ENCODE results near the gene TMEM107.

TMEM107 gene

DNA sequence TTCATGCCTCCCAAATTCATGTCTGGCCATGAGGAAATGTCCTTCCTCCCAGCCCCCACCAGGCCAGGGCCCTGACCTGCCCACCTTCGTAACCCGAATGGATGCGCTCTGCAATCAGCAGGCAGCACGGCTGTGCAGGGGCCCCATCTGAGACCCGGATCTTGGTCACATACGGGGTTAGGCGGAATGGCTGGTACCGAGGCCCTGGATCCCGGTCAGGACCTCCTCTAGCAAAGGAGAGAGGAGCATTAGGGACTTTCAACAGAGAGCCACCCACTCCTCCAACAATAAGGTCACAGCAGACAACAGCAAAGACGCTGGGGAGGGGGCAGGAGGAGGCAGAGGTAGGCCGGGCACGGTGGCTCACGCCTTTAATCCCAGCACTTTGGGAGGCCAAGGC lies 27.6 kb downstream of the TMEM107 start:
- DNase-seq = no peak

DNA sequence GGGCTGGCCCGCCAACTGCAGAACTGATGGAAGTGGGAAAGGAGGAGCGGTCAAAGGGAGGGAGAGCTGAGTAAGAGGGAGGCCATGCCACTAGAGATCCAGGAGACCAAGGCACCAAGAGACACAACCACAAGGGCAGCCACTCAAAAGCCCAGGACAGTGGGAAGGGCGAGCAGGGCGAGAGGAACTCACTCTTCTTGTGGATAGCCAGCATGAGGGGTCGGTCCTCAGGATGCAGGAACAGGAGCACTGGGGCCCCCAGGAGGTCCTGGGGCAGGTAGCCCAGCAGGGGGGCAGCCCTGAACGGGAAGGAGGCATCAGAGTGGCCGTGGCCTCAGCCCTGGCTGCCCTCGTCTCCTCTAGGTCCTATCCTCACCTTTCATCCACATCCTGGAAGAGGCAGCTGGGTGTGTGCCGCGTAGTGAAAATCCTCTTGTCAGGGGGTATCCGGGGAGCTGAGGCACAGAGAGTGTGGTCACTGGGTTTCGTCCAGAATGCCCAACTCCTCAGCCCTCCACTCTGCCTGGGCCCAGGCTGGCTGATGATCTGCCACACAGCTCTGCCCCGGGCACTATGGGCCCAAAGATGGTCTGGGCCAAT lies 28.3 kb downstream of the TMEM107 start:
- no peak for DNase-seq

GRCh38 chr17:8147141-8147804 lies 28.9 kb downstream of the TMEM107 start:
- no peak for DNase-seq

GRCh38 chr17:8146381-8147140 lies 29.6 kb downstream of the TMEM107 start:
- DNase-seq = no peak

GRCh38 chr17:8145811-8146210 lies 30.4 kb downstream of the TMEM107 start:
- DNase-seq = no peak

GRCh38 chr17:8144401-8145231 lies 31.6 kb downstream of the TMEM107 start:
- DNase-seq = no peak

DNA sequence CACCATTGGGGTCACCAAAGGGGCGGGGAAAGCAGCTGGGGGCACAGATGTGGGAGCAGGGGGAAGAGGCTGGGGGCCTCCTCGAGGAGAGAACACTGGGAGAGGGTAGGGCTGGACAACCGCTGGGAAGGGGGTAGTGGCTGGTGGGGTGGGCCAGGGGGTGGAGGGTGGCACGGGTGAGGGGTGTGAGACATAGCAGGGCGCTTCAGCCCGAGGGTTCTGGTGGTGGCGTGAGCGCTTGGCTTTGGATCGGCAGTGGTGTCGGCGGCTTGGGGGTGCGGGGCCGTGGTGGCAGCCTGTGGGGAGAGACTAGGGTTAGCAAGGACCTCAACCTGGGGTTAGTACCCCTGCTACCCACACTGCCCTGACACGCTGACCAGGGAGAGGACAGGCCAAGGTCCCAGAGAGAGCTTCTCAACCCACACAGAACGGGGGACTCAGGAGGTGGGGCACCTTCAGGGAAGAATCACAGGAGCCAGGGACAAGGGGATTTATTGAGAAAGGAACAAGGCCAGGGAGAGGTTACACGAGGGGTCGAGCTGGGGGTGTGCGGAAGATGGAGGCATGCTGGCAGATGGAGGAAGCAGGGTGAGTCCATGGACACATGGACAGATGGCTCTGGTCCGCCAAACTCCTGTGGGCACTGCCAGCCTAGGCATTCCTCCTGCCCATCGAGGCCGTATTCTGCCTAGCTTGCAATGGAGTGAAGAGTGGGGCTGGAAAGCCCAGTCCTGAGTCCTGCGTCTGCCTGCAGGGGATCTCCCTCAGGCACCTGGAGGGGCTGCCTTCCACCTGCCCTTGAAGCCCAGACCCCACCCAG lies 32.4 kb downstream of the TMEM107 start:
- no peak for DNase-seq

GRCh38 chr17:8142887-8143580 lies 33.1 kb downstream of the TMEM107 start:
- no peak for DNase-seq

- DNase-seq = no peak
Measured at GRCh38 chr17:8142158-8142886, 33.9 kb downstream of the TMEM107 start.

- no peak for DNase-seq
Measured at GRCh38 chr17:8141741-8142140, 34.4 kb downstream of the TMEM107 start.

DNA sequence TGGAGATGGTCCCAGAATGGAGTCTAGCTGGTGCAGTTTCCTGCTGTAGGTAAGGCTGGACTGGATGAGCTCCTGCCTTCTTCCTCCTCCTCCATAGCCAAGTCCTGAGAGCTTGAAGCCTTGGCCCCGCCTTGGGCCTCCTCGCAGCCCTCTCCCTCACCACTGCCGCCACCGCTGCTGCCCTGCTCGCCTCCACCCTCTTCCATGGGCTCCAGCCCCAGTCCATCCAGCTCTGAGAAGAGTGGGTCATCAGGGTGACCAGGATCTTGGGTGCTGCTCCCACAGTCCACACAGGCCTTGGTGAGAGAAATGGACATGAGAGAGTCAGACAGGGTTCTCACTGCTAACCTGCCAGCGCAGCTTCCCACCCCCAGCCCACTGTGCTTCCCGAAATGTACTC lies 35.1 kb downstream of the TMEM107 start:
- DNase-seq = no peak

- no peak for DNase-seq
Measured at GRCh38 chr17:8140065-8141029, 35.8 kb downstream of the TMEM107 start.

DNA sequence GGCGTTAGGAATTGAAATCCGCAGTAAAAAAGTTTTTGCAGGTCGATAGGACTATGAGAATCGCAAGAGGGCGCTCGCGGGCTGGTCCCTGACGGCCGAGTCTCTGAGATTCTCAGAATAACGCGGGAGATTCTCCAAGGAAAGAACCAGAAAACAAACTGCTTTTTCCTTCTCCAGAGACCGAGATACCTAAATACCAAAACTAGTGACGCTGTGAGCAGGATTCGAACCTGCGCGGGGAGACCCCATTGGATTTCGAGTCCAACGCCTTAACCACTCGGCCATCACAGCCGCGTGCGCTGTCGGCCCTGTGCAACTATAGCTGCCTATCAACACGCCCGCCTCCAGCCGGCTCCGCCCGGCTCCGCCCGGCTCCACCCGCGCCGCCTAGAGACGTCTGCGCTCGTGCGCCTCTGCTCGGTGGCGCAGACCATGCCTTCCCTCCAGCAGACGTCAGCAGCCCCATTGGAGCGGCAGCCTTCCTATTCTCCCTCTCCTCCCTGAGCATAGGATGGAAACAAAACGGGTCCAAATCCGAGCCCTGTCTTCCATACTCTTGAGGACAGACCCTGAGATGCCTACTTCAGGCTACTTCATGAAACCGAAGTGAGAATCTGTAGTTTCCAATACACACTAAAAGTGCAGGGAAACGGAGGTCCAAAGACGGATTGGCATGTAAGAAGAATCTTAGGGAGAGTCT lies 37.4 kb downstream of the TMEM107 start:
- peak; percentile 87 for DNase-seq

- DNase-seq = no peak
Measured at GRCh38 chr17:8138374-8138671, 37.9 kb downstream of the TMEM107 start.

DNA sequence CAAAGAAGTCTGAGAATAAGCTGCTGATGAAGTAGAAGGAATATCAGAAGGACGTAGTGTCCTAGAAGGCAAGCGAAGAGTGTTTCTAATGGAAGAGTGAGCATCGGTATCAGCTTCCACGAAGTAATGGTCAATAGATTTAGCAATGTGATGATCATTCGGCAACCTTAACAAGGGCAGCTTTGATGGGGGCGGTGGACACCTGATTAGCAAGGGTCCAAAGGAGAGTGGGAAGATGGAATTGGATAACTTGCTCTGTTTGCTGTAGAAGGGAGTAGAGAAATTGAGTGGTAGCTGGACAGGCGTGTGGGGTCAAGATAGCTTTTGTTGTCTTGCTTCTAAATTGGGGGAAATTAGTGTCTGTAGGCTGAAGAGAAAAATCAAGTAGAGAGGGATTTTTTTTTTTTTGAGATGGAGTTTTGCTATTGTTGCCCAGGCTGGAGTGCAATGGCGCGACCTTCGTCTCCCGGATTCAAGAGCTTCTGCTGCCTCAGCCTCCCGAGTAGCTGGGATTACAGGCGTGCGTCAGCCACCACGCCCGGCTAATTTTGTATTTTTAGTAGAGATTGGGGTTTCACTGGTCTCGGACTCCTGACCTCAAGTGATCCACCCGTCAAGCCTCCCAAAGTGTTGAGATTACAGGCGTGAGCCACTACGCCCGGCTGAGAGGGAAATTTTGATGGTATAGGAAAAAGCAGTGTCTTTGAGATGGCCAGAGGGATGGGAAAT lies 38.4 kb downstream of the TMEM107 start:
- DNase-seq = no peak

DNA sequence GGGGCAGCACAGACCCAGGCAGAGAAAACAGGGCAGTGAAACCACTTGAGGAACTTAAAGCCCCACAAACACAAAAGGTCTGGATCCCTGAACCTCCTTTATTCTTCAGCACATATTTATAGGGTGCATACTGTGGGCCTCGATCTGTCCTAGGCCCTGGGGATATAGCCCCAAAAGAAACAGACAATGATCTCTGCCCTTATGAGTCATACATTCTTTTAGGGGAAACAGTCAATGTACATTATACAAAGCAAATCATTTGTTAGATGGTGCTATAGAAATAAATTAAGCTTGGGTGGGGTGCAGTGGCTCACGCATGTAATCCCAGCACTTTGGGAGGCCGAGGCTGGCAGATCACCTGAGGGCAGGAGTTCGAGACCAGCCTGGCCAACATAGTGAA lies 42.2 kb downstream of the TMEM107 start:
- DNase-seq = no peak

GRCh38 chr17:8133399-8133798 lies 42.8 kb downstream of the TMEM107 start:
- DNase-seq = no peak

GRCh38 chr17:8131844-8132441 lies 44.2 kb downstream of the TMEM107 start:
- DNase-seq = no peak

Measured in NCI-H510A (cell line).